ENCODE measurements around the gene AP2A2. TPM values are rescaled to one million over a fixed set of nuclear protein-coding genes. Genes with fewer than 3 reads are reported as not detected.
A peak's percentile ranks its signal among the peaks of the same experiment; 100 is the strongest.

AP2A2 gene
- total RNA-seq (2014; rRNA removed; shearing (Covaris generic)): 15.6 and 17.7 TPM in 2 replicates

DNA sequence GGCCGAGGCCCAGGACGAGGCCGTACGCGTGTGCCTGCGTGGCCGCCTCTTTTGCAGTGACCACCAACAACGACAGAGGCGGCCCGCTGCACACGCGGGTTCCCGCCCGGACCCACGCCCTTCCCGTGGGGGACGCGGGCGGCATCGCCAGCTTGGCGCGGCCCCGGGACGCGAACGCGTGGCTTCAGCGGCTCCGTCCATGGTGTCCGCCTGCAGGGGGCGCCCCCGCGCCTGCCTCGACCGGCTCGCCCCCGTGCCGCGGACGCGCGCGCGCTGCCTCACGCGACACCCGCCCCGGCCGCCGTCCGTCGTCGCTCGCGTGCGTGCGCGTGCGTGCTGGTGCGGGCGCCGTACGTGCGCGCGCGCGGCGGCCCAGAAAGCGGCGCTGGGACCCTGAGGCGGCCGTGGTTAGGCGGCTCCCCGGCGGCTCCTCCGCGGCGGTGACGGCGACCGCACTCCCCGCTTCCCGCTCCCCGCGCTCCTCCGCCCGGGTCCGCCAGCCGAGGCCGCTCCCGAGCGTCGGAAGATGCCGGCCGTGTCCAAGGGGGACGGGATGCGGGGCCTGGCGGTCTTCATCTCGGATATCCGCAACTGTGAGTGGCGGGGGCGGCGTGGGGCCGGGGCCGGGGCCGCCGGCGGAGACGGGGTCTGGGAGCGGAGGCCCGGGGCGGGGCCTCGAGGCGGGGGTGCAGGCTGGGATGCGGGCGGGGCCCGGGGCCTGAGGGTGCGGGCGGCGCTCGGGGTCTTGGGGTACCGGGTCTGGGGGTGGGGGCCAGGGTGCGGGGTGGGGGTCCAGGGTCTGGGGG, at the start of gene AP2A2:
AP2A2 (plus strand) TSS at position 375 of the 806 bp plus-strand sequence; CDS start at position 527, 152 bp downstream.
- DNase-seq (ENCODE audit: low read depth in 1 of 2, low spot score in 2 of 2): peak; percentile 57 to 70
- peaks cover 3% of the 10 kb centered on the region; the same call in 1 of the 2 replicates for H3K4me1 ChIP-seq (replicated peaks)
- no peaks in the 10 kb centered on the region for H3K27me3 ChIP-seq (replicated peaks)
- H3K27ac ChIP-seq: peak within 1 kb of the TSS; percentile 74
- no peaks in the 10 kb centered on the region for H3K9me3 ChIP-seq (replicated peaks)
- peak within 1 kb of the TSS; percentile 86 for H3K4me3 ChIP-seq
- H3K36me3 ChIP-seq: no peaks in the 10 kb centered on the region

DNA sequence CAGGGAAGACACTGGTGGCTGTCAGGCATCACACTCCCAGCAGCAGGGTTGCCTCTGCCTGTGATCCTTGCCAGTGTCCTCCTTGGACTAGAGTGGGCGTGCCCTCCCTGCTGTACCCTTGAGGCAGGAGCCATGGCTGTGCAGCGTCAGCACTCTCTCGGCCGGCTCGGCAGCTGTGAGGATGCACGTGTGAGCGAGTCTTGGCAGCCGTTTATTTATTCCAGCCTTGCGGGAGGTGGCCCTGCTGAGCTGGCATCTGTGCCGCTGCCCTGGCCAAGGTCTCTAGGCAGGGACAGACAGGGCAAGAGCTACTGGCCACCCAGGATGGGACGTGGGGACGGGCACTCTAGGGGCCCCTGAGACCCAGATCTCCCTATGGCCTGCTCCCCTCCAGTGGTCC, 49.1 kb upstream of the AP2A2 start:
- Histone ChIP-seq H3K36me3 (no peaks in the 10 kb centered on the region), H3K9me3 (replicated peaks) (no peaks in the 10 kb centered on the region), H3K27ac (no peak overlapping the region), H3K27me3 (replicated peaks) (no peaks in the 10 kb centered on the region), H3K4me3 (no peak overlapping the region), H3K4me1 (replicated peaks) (peaks cover 8% of the 10 kb centered on the region; the same call in 1 of the 2 replicates)
- DNase-seq (ENCODE audit: low read depth in 1 of 2, low spot score in 2 of 2): no peak

DNA sequence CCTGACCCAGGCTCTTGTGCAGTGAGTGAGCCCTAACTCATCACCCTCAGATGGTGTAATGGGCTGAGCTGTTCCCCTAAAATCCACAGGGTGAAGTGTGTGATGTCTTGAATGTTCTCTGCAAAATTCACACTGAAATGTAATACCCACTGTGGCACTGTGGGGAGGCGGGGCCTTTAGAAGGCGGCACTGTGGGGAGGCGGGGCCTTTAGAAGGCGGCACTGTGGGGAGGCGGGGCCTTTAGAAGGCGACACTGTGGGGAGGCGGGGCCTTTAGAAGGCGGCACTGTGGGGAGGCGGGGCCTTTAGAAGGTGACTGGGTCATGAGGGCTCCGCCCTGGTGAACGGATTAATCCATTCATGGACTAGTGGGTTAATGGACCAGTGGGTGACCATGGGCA, 48.1 kb upstream of the AP2A2 start:
- Histone ChIP-seq H3K9me3 (replicated peaks) (no peaks in the 10 kb centered on the region), H3K4me3 (no peak overlapping the region), H3K4me1 (replicated peaks) (no peaks in the 10 kb centered on the region), H3K27me3 (replicated peaks) (no peaks in the 10 kb centered on the region), H3K27ac (no peak overlapping the region), H3K36me3 (no peaks in the 10 kb centered on the region)
- no peak for DNase-seq (ENCODE audit: low read depth in 1 of 2, low spot score in 2 of 2)

DNA sequence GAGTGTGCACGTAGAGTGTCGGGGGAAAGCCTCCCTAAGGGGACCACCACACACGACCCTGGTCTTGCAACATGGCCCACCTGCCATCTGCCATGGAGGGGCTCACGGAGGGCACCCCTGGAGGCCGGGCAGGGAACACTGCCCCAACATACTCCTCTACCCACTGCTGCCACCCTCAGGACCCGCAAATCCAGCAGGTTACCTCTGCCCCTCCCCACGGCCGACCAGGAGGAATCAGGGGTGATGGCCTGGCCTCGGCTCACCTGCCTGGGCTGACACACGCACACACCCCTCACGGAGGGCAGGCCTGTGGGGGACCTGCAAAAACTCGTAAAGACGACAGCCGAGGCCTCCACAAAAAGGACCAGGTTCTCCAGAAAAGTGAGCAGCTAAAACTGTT, 45.2 kb upstream of the AP2A2 start:
- no peaks in the 10 kb centered on the region for H3K9me3 ChIP-seq (replicated peaks)

DNA sequence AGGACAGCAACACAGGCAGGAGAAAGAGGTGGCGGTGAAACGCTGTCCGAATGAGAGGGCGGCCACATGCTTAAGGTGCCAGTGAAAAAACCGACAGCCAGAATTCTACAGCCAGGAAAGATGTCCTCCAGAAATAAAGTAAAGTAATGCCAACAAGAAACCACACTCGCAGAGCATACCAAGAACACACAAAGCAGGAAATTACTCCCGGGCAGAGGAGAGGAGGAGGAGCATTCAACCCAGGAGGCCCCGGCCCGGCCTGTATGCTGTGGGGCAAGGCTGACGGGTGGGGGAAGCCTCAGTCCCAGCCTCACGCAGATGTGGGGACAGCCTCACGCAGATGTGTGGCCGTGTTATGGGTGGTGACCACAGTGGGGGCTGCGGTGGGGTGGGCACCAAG, 43.1 kb upstream of the AP2A2 start:
- no peaks in the 10 kb centered on the region for H3K4me1 ChIP-seq (replicated peaks)
- DNase-seq (ENCODE audit: low read depth in 1 of 2, low spot score in 2 of 2): no peak
- no peak overlapping the region for H3K4me3 ChIP-seq
- no peak overlapping the region for H3K27ac ChIP-seq
- no peaks in the 10 kb centered on the region for H3K27me3 ChIP-seq (replicated peaks)
- no peaks in the 10 kb centered on the region for H3K36me3 ChIP-seq
- no peaks in the 10 kb centered on the region for H3K9me3 ChIP-seq (replicated peaks)

More for the DNA sequence above, 45.2 kb upstream of the AP2A2 start:
- Histone ChIP-seq H3K4me1 (replicated peaks) (no peaks in the 10 kb centered on the region), H3K4me3 (no peak overlapping the region), H3K27me3 (replicated peaks) (no peaks in the 10 kb centered on the region), H3K36me3 (no peaks in the 10 kb centered on the region), H3K27ac (no peak overlapping the region)
- no peak for DNase-seq (ENCODE audit: low read depth in 1 of 2, low spot score in 2 of 2)

DNA sequence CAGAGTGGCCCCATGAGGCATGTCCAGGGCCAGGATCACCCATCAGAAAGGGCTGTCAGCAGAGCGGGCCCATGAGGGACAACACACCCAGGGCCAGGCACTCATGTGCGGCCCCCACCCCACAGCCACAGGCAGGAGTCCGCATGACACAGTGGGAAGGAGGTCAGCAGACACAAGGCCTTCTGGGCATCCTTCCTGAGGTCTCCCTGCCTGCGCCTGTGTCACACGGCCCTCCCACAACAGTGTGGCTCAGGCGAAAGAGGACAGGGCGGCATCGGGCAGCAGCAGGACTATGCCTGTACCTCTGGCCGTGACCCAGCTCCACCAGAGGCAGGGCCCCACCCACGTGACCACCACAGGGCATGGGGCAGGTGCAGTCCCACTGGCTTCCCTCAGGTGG, 42.1 kb upstream of the AP2A2 start:
- no peaks in the 10 kb centered on the region for H3K4me1 ChIP-seq (replicated peaks)
- no peak overlapping the region for H3K4me3 ChIP-seq
- no peaks in the 10 kb centered on the region for H3K27me3 ChIP-seq (replicated peaks)
- no peaks in the 10 kb centered on the region for H3K9me3 ChIP-seq (replicated peaks)
- no peak for DNase-seq (ENCODE audit: low read depth in 1 of 2, low spot score in 2 of 2)
- no peaks in the 10 kb centered on the region for H3K36me3 ChIP-seq
- no peak overlapping the region for H3K27ac ChIP-seq

DNA sequence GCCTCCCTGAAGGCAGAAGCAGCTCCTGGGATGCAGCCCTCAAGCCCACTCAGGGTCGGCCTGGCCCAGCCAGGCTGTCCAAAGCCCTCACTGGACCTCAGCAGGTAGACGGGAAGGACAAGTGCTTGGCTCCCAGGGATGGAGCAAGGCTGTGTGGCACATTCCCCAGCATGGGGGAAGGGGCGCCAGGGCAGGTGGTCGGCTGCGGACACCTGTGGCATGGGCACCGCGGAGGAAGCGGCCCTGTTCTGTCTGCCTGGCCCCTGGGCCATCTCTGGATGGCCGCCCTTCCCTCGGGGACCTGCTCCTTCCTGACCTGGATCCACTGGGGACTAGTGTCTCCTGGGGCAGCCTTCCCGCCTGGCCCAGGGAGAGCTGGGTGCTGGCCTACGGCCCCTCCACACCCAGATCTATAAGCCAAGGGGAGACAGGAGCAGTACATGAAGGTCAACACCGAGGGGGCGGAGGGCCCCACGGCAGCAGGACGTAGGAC, 41.0 kb upstream of the AP2A2 start:
- Histone ChIP-seq H3K27ac (no peak overlapping the region), H3K9me3 (replicated peaks) (no peaks in the 10 kb centered on the region), H3K36me3 (no peaks in the 10 kb centered on the region), H3K27me3 (replicated peaks) (no peaks in the 10 kb centered on the region), H3K4me1 (replicated peaks) (no peaks in the 10 kb centered on the region), H3K4me3 (no peak overlapping the region)
- DNase-seq (ENCODE audit: low read depth in 1 of 2, low spot score in 2 of 2): no peak

DNA sequence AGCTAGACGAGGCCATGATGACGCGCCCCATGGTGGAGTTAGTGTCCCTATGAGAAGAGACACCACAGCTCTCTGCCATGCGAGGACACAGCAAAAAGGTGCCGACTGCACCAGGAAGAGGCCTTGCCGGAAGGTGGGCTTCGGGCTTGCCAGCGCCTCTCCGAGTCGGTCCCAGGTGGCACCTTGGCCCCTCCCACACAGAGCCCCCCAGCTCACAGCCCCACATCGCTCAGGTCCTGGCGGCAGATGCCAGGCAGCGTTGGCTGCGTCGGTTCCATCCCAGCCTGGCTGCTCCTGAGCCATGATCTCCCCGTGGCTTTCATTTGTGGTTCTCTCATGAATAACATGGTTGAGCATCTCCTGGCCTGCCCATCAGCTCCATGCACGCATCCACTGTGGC, 39.1 kb upstream of the AP2A2 start:
- Histone ChIP-seq H3K4me1 (replicated peaks) (no peaks in the 10 kb centered on the region), H3K9me3 (replicated peaks) (no peaks in the 10 kb centered on the region), H3K27me3 (replicated peaks) (no peaks in the 10 kb centered on the region), H3K27ac (no peak overlapping the region), H3K36me3 (no peaks in the 10 kb centered on the region), H3K4me3 (no peak overlapping the region)
- DNase-seq (ENCODE audit: low read depth in 1 of 2, low spot score in 2 of 2): no peak

DNA sequence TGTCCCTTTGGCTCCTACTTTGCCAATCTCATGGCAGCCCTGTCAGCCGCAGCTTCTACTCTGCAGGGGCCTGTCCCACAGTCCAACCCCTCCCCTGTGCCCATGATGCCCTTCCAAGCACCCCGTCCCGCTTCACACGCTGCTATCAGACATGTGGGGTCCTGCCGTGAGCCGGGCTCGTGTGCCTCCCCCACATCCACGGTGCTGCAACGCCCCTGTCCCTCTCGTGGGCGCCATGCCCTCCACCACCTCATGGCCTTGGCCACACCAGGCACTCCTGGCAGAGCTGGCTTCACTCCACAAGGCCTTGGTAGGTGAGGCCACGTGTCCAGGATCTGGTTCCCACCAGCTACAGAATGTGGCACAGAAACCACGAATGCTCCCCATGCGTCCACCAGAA, 38.1 kb upstream of the AP2A2 start:
- Histone ChIP-seq H3K4me1 (replicated peaks) (no peaks in the 10 kb centered on the region), H3K36me3 (no peaks in the 10 kb centered on the region), H3K4me3 (no peak overlapping the region), H3K27me3 (replicated peaks) (no peaks in the 10 kb centered on the region), H3K27ac (no peak overlapping the region), H3K9me3 (replicated peaks) (no peaks in the 10 kb centered on the region)
- no peak for DNase-seq (ENCODE audit: low read depth in 1 of 2, low spot score in 2 of 2)

DNA sequence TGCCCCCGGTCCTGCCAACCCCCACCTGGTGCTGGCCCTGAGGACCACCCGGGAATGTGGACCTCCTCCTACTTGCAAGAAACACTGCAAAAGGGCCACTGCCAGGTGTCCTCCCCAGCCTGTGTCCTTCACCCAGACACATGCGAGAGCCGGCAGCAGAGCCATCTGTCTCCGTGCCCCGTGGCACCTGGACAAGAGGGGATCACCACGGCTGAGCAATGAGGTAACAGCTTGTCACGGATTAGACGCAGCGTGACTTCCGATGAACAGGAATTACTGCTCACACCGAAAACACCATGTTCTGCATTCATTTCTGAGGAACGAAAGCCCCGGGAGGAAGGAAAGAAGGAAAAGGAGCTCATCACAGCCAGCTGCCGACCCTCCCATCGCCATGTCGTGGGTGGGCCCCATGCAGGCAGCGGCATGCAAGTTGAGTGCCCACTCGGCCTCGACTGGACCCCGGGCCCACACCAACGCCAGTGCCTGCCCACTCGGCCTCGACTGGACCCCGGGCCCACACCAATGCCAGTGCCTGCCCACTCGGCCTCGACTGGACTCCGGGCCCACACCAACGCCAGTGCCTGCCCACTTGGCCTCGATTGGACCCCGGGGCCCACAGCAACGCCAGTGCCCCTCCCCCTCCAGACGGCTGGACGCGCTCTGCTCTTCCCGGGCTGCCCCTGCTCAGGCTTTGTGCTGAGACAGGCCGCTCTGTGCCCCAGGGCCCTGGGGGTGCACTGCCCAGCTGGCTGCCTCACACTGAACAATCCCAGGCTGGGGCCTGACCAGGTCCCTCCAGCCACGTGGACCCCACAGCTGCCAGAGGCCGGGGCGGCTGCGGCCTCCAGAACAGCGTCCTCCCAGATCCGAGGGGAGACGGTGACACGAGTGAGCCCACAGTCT, 37.1 kb upstream of the AP2A2 start:
- DNase-seq (ENCODE audit: low read depth in 1 of 2, low spot score in 2 of 2): no peak
- Histone ChIP-seq H3K27ac (no peak overlapping the region), H3K4me1 (replicated peaks) (no peaks in the 10 kb centered on the region), H3K4me3 (no peak overlapping the region), H3K9me3 (replicated peaks) (no peaks in the 10 kb centered on the region), H3K27me3 (replicated peaks) (no peaks in the 10 kb centered on the region), H3K36me3 (no peaks in the 10 kb centered on the region)

DNA sequence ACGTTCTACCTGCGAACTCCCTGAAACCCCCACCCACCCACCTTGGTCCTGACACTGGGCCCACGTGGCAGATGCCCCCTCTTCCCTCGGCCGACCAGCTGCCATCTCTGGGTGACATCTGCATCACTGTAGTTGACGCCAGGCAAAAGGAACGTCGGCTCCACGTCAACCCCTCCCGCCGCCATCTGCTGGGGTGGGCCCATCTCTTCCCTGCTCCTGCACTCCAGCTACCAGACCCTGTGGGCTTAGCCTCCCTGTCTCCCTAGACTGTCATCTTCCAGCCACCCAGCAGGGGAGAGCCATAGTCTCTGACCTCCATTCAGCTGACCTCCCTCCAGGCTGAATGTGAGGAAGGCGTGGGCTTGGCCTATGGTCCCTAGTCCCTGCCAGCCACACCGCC, 36.4 kb upstream of the AP2A2 start:
- no peaks in the 10 kb centered on the region for H3K4me1 ChIP-seq (replicated peaks)
- no peak overlapping the region for H3K27ac ChIP-seq
- no peaks in the 10 kb centered on the region for H3K27me3 ChIP-seq (replicated peaks)
- no peak for DNase-seq (ENCODE audit: low read depth in 1 of 2, low spot score in 2 of 2)
- no peaks in the 10 kb centered on the region for H3K9me3 ChIP-seq (replicated peaks)
- no peaks in the 10 kb centered on the region for H3K36me3 ChIP-seq
- H3K4me3 ChIP-seq: no peak overlapping the region

DNA sequence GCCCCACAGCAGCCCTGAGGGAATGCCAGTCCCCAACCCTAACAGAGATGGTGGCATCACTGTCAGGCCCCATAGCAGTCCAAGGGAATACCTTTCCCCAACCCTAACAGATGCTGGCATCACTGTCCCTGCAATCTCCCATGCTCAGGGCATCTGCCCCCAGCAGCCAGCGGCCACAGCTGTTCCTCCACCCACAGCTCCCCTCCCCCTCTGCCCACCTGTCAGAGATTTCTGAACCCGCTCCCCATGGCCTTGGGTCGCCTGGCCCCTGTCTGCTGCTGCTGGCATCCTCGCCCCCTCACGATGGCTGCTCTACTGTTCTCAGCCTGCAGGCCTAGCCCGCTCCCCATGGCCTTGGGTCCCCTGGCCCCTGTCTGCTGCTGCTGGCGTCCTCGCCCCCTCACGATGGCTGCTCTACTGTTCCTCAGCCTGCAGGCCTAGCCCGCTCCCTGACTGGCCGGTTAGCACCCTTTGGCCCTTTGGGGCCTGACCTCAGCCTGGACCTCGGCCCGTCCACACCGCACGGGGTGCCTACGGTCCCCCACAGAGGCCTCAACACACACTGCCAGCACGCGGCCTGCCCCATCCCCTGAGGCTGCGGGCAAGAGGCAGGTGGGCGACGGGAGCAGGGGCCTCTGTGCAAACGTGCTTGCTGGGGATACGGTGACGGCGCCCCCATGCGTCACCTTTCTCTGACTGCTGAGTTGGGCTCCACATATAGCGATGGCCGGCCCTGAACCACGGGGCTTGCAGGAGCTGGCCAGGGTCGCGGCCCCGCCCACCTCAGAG, 35.8 kb upstream of the AP2A2 start:
- no peaks in the 10 kb centered on the region for H3K9me3 ChIP-seq (replicated peaks)
- no peaks in the 10 kb centered on the region for H3K27me3 ChIP-seq (replicated peaks)
- H3K36me3 ChIP-seq: no peaks in the 10 kb centered on the region
- H3K27ac ChIP-seq: no peak overlapping the region
- H3K4me3 ChIP-seq: no peak overlapping the region
- no peak for DNase-seq (ENCODE audit: low read depth in 1 of 2, low spot score in 2 of 2)
- H3K4me1 ChIP-seq (replicated peaks): no peaks in the 10 kb centered on the region

DNA sequence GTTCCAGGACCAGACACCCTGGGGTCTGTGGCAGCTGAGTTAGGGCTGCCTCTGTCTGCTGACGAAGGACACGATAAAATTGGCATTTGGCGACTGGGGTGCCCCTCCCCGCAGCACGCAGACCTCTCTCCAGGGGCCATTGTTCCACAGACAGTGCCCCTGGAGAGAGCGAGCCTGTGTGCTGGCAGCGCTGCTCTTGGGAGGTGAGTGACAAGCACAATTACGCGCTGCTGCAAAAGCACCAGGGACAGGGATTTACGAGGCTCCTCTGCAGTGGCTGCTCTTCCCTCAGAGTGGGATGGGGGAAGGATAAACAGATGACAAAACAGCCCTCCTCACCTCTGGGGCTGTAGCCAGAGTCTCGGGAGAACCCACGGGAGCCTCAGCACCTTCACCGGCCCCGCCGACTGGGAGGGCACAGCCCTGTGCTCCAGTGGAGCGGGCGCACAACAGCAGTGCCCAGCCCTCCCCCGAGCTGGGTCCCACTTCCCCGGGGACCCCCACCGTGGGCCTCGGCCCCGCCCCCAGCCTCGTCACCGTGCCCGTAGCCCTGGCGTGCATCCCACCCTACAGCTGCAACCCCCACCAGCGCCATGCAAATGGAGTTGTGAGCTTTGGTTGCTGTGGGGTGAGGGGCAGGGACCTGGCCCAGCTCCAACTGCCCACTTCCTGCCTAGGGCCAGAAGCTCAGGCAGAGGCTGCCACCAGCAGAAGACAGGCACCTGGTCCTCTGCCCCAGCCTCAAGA, 34.7 kb upstream of the AP2A2 start:
- Histone ChIP-seq H3K27ac (no peak overlapping the region), H3K4me3 (no peak overlapping the region), H3K36me3 (no peaks in the 10 kb centered on the region), H3K27me3 (replicated peaks) (no peaks in the 10 kb centered on the region), H3K9me3 (replicated peaks) (no peaks in the 10 kb centered on the region), H3K4me1 (replicated peaks) (no peaks in the 10 kb centered on the region)
- no peak for DNase-seq (ENCODE audit: low read depth in 1 of 2, low spot score in 2 of 2)
